KG1 (cell line): ENCODE results near the gene TMEM41B.
"Not testable (repeated sequence)": the region's sequence is repeated elsewhere in the genome, so short reads cannot be mapped to it uniquely, and the experiment has no call there.

ENCODE experiments used
- DNase-seq: peaks from one replicate; lab custom pipeline; 2025; lab: John Stamatoyannopoulos, UW

Gene TMEM41B

GRCh38 chr11:9259981-9260837, 54.2 kb downstream of the TMEM41B start:
- DNase-seq = no peak

- DNase-seq = not testable (repeated sequence)
These were observed 56.1 kb downstream of the TMEM41B start for GRCh38 chr11:9258279-9258678.

GRCh38 chr11:9254416-9254815, 60.0 kb downstream of the TMEM41B start:
- DNase-seq = no peak

GRCh38 chr11:9253086-9253485, 61.3 kb downstream of the TMEM41B start:
- DNase-seq = no peak

- no peak for DNase-seq
These were observed 63.1 kb downstream of the TMEM41B start for GRCh38 chr11:9251311-9251710.

GRCh38 chr11:9250139-9250582, 64.2 kb downstream of the TMEM41B start:
- peak; percentile 28 for DNase-seq

- DNase-seq = no peak
These were observed 65.1 kb downstream of the TMEM41B start for GRCh38 chr11:9249252-9249651.

- no peak for DNase-seq
These were observed 66.5 kb downstream of the TMEM41B start for GRCh38 chr11:9247863-9248262.

GRCh38 chr11:9236242-9236641, 78.2 kb downstream of the TMEM41B start:
- not testable (repeated sequence) for DNase-seq

- no peak for DNase-seq
These were observed 81.9 kb downstream of the TMEM41B start for GRCh38 chr11:9232482-9232881.

- DNase-seq = peak; percentile 46
These were observed 82.6 kb downstream of the TMEM41B start for GRCh38 chr11:9231848-9232177.
